ENCODE data around the gene GABRR2. TPM values are rescaled to one million over a fixed set of nuclear protein-coding genes. Genes with fewer than 3 reads are reported as not detected.

Gene GABRR2
- total and polyA plus RNA-seq, 10 of the 15 experiments (the other 5 are each of a cell fraction or from before 2014, with no cell fraction given) = 0.16 to 0.72 (median 0.32) TPM; not detected in 2

- TF ChIP-seq DPF2 (IDR thresholded peaks at IDR 0.05) = no peak
These were observed 57.8 kb downstream of the GABRR2 start (continued) for GRCh38 chr6:89257346-89257745.

GRCh38 chr6:89255417-89255816 is 59.7 kb downstream of the GABRR2 start:
- H3K4me2 ChIP-seq (ENCODE audit: control insufficient read depth, insufficient read depth) = no peak overlapping the region
- H3K9me3 ChIP-seq (replicated peaks; ENCODE audit: control insufficient read depth, insufficient read depth, low read length) = no peaks in the 10 kb centered on the region
- CTCF ChIA-PET = interaction anchor here (1.2 kb wide), 2 partner anchors 10 to 11 kb away, joined by 3 read pairs; no protein-coding TSS in a partner anchor
- intact Hi-C loops (cut with micrococcal nuclease; ENCODE audit: unreplicated experiment) = no loop called here
- no peak overlapping the region for H3K9ac ChIP-seq (ENCODE audit: control insufficient read depth, insufficient read depth, low read length)
- H3K36me3 ChIP-seq (ENCODE audit: control insufficient read depth in 2 of 2, insufficient read depth in 2 of 2, low read length in 1 of 2) = no peaks in the 10 kb centered on the region
- WGBS (ENCODE audit: insufficient coverage, insufficient replicate concordance, low lambda C conversion rate, missing lambda C conversion rate) = 93% methylated on average over 4 of the region's 4 CpGs
- ATAC-seq (no peak), DNase-seq (ENCODE audit: low read depth, low spot score) (no peak), FAIRE-seq (no peak)
- H3K4me1 ChIP-seq (ENCODE audit: control insufficient read depth, insufficient read depth, low read length) = peaks cover 17% of the 10 kb centered on the region
- BruUV-seq (replicated peaks) = no TSS peak
- in situ Hi-C loops (cut with MboI) = no loop called here
- H3K79me2 ChIP-seq (ENCODE audit: control insufficient read depth, insufficient read depth, low read length) = no peaks in the 10 kb centered on the region
- SMC1A ChIA-PET (ENCODE audit: uncharacterized antibody, unreplicated experiment) = interaction anchor here (1.2 kb wide), 1 partner anchor 13 kb away, joined by 4 read pairs; no protein-coding TSS in a partner anchor
- H2AFZ ChIP-seq (ENCODE audit: control insufficient read depth, low read depth, low read length) = no peak overlapping the region
- no peak overlapping the region for H3K4me3 ChIP-seq
- no peak overlapping the region for H3K27ac ChIP-seq (ENCODE audit: control insufficient read depth, insufficient read depth)
- POLR2A ChIA-PET = no interaction called here
- RAD21 ChIA-PET (ENCODE audit: unreplicated experiment) = no interaction called here
- H4K20me1 ChIP-seq (ENCODE audit: control insufficient read depth, insufficient read depth) = no peaks in the 10 kb centered on the region; the same call in 1 of the 2 replicates
- H3K27me3 ChIP-seq (replicated peaks in 1 of 2; ENCODE audit: control insufficient read depth in 2 of 2, insufficient read depth in 2 of 2, low read length in 1 of 2) = no peaks in the 10 kb centered on the region
- TF ChIP-seq FOXK2 (IDR thresholded peaks at IDR 0.05) (no peak), SMAD5 (IDR thresholded peaks at IDR 0.05; ENCODE audit: low read depth) (no peak), USF2 (IDR thresholded peaks at IDR 0.05; ENCODE audit: borderline replicate concordance, low read depth, low read length) (no peak), MXI1 (IDR thresholded peaks at IDR 0.05; ENCODE audit: low read depth, low read length) (no peak), EGR1 (IDR thresholded peaks at IDR 0.05; ENCODE audit: borderline replicate concordance in 1 of 2, low read depth in 2 of 2, low read length in 2 of 2) (no peak), SREBF2 (IDR thresholded peaks at IDR 0.05; ENCODE audit: low read length) (no peak), IKZF2 (IDR thresholded peaks at IDR 0.05) (no peak), TAF1 (IDR thresholded peaks at IDR 0.05; ENCODE audit: borderline replicate concordance, low read depth, low read length) (no peak), RBBP5 (conservative IDR thresholded peaks at IDR 0.05) (no peak), ZBTB4 (CRISPR knock-in tag; IDR thresholded peaks at IDR 0.05) (no peak), TCF7 (IDR thresholded peaks at IDR 0.05; ENCODE audit: borderline replicate concordance) (no peak), CTCF (IDR thresholded peaks at IDR 0.05 in 2 of 3, conservative IDR thresholded peaks at IDR 0.05 in 1 of 3; ENCODE audit: control insufficient read depth in 2 of 3, extremely low read depth in 1 of 3, insufficient read depth in 1 of 3, low read depth in 3 of 3, low read length in 3 of 3) (no peak)
